Measurements from ENCODE around the gene CSF3R. TPM values are rescaled to one million over a fixed set of nuclear protein-coding genes. Genes with fewer than 3 reads are reported as not detected.
A peak's percentile ranks its signal among the peaks of the same experiment; 100 is the strongest.
"Not testable (repeated sequence)": the region's sequence is repeated elsewhere in the genome, so short reads cannot be mapped to it uniquely, and the experiment has no call there.

The CSF3R gene
- total RNA-seq, 2 experiments from 2014 or later: 3.7 to 4.1 TPM

DNA sequence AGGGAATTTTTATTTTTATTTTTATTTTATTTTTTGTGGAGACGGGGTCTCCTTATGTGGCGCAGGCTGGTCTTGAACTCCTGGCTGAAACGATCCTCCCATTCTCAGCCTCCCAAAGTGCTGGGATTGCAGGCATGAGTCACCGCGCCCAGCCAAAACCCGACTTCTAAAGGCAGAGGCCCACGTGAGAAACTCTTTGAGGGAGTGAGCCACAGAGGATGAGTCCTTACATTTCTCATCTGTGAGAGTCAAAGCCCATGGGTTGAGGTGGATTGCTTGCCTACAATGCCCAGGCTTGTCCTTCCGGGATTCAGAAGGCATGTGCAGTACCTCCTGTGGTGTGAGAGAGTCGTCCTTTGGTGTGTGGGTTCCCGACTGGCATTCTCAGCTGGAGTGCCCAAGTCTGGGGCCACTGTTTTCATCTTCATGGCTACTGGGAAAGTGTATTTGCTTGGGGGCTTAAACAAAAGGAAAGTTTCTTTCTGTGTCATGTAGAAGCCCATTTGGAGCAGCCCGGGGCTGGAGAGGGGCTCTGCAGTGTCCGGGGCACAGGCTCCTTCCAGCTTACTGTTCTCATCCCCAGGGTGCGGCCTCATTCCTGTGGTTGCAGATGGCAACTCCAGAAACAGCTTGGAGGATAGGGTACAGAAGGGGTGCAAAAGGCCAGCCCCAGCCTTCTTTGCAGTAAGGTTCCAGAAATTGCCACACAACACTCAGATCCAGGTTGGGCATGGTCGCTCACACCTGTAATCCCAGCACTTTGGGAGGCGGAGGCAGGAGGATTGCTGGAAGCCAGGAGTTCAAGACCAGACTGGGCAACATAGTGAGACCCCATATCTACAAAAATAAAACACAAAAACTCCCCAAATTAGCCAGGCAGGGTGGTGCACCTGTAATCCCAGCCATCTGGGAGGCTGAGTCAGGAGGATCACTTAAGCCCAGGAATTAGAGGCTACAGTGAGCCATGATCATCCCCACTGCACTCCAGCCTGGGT lies 29.4 kb upstream of the CSF3R start:
- Histone ChIP-seq H3K4me1 (ENCODE audit: insufficient read depth, low read length) (no peaks in the 10 kb centered on the region), H3K36me3 (ENCODE audit: insufficient read depth, low read length) (no peaks in the 10 kb centered on the region), H3K9me3 (ENCODE audit: control insufficient read depth in 1 of 2, insufficient read depth in 1 of 2, low read length in 2 of 2) (no peaks in the 10 kb centered on the region), H3K4me3 (ENCODE audit: low read length) (no peak overlapping the region), H3K27ac (ENCODE audit: low read depth in 1 of 2, low read length in 2 of 2) (no peak overlapping the region), H3K27me3 (ENCODE audit: control insufficient read depth in 1 of 2, insufficient read depth in 2 of 2, low read length in 2 of 2) (no peaks in the 10 kb centered on the region)
- Mint-ChIP-seq H3K27me3 (peaks cover 10% of the 10 kb centered on the region), H3K4me1 (ENCODE audit: low read depth) (no peaks in the 10 kb centered on the region), H3K36me3 (ENCODE audit: low read depth) (no peaks in the 10 kb centered on the region), H3K9me3 (no peaks in the 10 kb centered on the region), H3K27ac (no peak overlapping the region), H3K4me3 (no peak overlapping the region)
- DNase-seq (no peak), ATAC-seq (ENCODE audit: poor library complexity) (no peak)
- POLR2A ChIA-PET: no interaction called here
- CTCF ChIA-PET: no interaction called here
- intact Hi-C loops (cut with DNase I, micrococcal nuclease): no loop called here
- TF ChIP-seq, protein P1, sequence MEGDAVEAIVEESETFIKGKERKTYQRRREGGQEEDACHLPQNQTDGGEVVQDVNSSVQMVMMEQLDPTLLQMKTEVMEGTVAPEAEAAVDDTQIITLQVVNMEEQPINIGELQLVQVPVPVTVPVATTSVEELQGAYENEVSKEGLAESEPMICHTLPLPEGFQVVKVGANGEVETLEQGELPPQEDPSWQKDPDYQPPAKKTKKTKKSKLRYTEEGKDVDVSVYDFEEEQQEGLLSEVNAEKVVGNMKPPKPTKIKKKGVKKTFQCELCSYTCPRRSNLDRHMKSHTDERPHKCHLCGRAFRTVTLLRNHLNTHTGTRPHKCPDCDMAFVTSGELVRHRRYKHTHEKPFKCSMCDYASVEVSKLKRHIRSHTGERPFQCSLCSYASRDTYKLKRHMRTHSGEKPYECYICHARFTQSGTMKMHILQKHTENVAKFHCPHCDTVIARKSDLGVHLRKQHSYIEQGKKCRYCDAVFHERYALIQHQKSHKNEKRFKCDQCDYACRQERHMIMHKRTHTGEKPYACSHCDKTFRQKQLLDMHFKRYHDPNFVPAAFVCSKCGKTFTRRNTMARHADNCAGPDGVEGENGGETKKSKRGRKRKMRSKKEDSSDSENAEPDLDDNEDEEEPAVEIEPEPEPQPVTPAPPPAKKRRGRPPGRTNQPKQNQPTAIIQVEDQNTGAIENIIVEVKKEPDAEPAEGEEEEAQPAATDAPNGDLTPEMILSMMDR (IDR thresholded peaks at IDR 0.05): no peak

DNA sequence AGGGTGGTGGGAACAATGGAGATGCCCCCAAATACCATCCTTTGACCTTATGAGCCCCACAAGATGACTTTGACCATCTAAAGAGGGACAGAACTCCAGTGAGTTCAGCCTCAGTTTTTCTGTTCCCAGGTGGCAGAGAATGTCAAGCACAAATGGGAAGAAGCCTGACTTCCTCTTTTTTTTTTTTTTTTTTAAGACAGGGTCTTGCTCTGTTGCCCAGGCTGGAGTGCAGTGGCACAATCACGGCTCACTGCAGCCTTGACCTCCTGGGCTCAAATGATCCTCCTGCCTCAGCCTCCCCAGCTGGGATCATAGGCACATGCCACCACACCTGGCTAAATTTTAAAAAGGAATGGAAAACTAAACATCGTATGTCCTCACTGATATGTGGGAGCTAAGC lies 28.5 kb upstream of the CSF3R start:
- CTCF ChIA-PET; H3K4me3 ChIP-seq (ENCODE audit: low read length); H3K4me1 ChIP-seq (ENCODE audit: insufficient read depth, low read length); H3K27ac Mint-ChIP-seq; H3K36me3 ChIP-seq (ENCODE audit: insufficient read depth, low read length); H3K4me1 Mint-ChIP-seq (ENCODE audit: low read depth); H3K9me3 ChIP-seq (ENCODE audit: control insufficient read depth in 1 of 2, insufficient read depth in 1 of 2, low read length in 2 of 2); POLR2A ChIA-PET; H3K4me3 Mint-ChIP-seq; ATAC-seq (ENCODE audit: poor library complexity); H3K36me3 Mint-ChIP-seq (ENCODE audit: low read depth); H3K27me3 ChIP-seq (ENCODE audit: control insufficient read depth in 1 of 2, insufficient read depth in 2 of 2, low read length in 2 of 2); DNase-seq; intact Hi-C loops (cut with DNase I, micrococcal nuclease); H3K9me3 Mint-ChIP-seq; H3K27ac ChIP-seq (ENCODE audit: low read depth in 1 of 2, low read length in 2 of 2): not testable (repeated sequence)
- H3K27me3 Mint-ChIP-seq: peaks cover 18% of the 10 kb centered on the region

DNA sequence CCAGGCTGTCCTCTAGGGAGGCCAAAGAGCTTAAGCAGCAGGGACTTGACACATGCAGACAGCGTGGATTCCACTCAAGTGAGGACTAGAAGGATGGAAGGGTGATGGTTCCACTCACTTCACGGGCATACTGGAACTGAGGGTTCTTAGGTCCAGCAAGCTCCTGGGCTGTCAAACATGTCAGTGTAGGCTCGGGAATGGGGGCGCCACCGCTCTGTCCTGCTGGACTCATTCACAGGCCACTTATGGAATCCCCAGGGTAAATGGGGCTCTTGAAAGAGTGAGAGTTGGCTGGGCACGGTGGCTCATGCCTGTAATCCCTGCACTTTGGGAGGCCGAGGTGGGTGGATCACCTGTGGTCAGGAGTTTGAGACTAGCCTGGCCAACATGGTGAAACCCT lies 27.7 kb upstream of the CSF3R start:
- CTCF ChIA-PET: no interaction called here

More for the DNA sequence above, 27.7 kb upstream of the CSF3R start:
- H3K4me3 ChIP-seq (ENCODE audit: low read length): no peak overlapping the region
- no peak for ATAC-seq (ENCODE audit: poor library complexity)
- H3K4me3 Mint-ChIP-seq: no peak overlapping the region
- H3K36me3 Mint-ChIP-seq (ENCODE audit: low read depth): no peaks in the 10 kb centered on the region
- TF ChIP-seq, protein P1 (IDR thresholded peaks at IDR 0.05): no peak
- no peaks in the 10 kb centered on the region for H3K4me1 Mint-ChIP-seq (ENCODE audit: low read depth)
- H3K36me3 ChIP-seq (ENCODE audit: insufficient read depth, low read length): no peaks in the 10 kb centered on the region
- H3K9me3 ChIP-seq (ENCODE audit: control insufficient read depth in 1 of 2, insufficient read depth in 1 of 2, low read length in 2 of 2): no peaks in the 10 kb centered on the region
- peaks cover 19% of the 10 kb centered on the region for H3K27me3 Mint-ChIP-seq
- H3K27ac Mint-ChIP-seq: no peak overlapping the region
- DNase-seq: peak in 1 of 14 experiments; percentile 26
- no peak overlapping the region for H3K27ac ChIP-seq (ENCODE audit: low read depth in 1 of 2, low read length in 2 of 2)
- intact Hi-C loops (cut with DNase I, micrococcal nuclease): no loop called here
- H3K4me1 ChIP-seq (ENCODE audit: insufficient read depth, low read length): no peaks in the 10 kb centered on the region
- POLR2A ChIA-PET: no interaction called here
- no peaks in the 10 kb centered on the region for H3K27me3 ChIP-seq (ENCODE audit: control insufficient read depth in 1 of 2, insufficient read depth in 2 of 2, low read length in 2 of 2)
- H3K9me3 Mint-ChIP-seq: no peaks in the 10 kb centered on the region

Measured in CD4-positive, alpha-beta T cell (primary cell).